HepG2 (cell line): ENCODE data around the gene NLRP4. TPM values are rescaled to one million over a fixed set of nuclear protein-coding genes. Genes with fewer than 3 reads are reported as not detected.

Experiments used
- ATAC-seq: fragments of 200-7000 bp; cut with Tn5 transposase; 3 replicates; pipeline ENCODE4 v1.9.1; 2020; ENCODE audit warnings: mild to moderate bottlenecking, moderate library complexity
- BruUV-seq: library from RNA; stranded (reverse); fragments of 400-500 nt; replicated peaks from 2 replicates; lab custom pipeline; 2021; lab: Mats Ljungman, UMichigan
- CTCF ChIA-PET: fragments of 300-600 bp; formaldehyde crosslinking; extraction: SDS; loops from one replicate; lab custom pipeline; 2021; ENCODE audit warnings: low total read pairs, inconsistent platforms, low intra/inter-chr PET ratio; lab: Yijun Ruan, JAX
- POLR2A ChIA-PET: fragments of 350-600 bp; sonication (Branson Sonifier 250); formaldehyde crosslinking; loops from one replicate; lab custom pipeline; 2020; ENCODE audit warnings: antibody characterized with exemption, inconsistent platforms; lab: Yijun Ruan, JAX
- DNase-seq: peaks from one replicate; pipeline ENCODE4 v3.0.0-alpha.2; 2015; ENCODE audit warnings: low spot score
- FAIRE-seq: peaks from 3 replicates; lab custom pipeline; 2011; peaks lifted over from hg19 to GRCh38; lab: Jason Lieb, UNC
- H2AFZ ChIP-seq: one replicate; pipeline ENCODE4 v1.6.1; 2011; ENCODE audit warnings: low read length, inconsistent platforms
- H3K27ac ChIP-seq: fragments of 300-600 bp; 3 replicates; pipeline ENCODE4 v1.8.0; 2011; ENCODE audit warnings: mixed run types, mild to moderate bottlenecking, mixed read lengths, low read length, inconsistent platforms; ENCODE audit not compliant: insufficient read depth; ENCODE audit errors: extremely low read length
- H3K27me3 ChIP-seq, 2 experiments: fragments of 200-600 bp in 1 of 2; 2 replicates in 1 of 2; 3 replicates in 1 of 2; pipeline versions ENCODE4 v1.6.0 to v1.8.0; 2011; ENCODE audit warnings: low read length in 2 of 2, mild to moderate bottlenecking in 2 of 2, moderate library complexity in 2 of 2, inconsistent platforms in 1 of 2; ENCODE audit not compliant: insufficient read depth in 2 of 2, control insufficient read depth in 1 of 2
- H3K36me3 ChIP-seq, 2 experiments: fragments of 200-600 bp in 1 of 2; replicated peaks in 1 of 2; 2 replicates in 1 of 2; 3 replicates in 1 of 2; pipeline versions ENCODE4 v1.5.1 to v1.8.0; 2011; ENCODE audit warnings: low read length in 2 of 2, inconsistent platforms in 1 of 2; ENCODE audit not compliant: insufficient read depth in 2 of 2, control insufficient read depth in 1 of 2
- H3K4me1 ChIP-seq: 2 replicates; pipeline ENCODE4 v1.5.1; 2012; ENCODE audit warnings: low read length, inconsistent platforms; ENCODE audit not compliant: insufficient read depth
- H3K4me2 ChIP-seq: 2 replicates; pipeline ENCODE4 v1.6.0; 2011; ENCODE audit warnings: low read depth, low read length, inconsistent platforms
- H3K4me3 ChIP-seq, 3 experiments: fragments of 200-600 bp in 1 of 3; sonication (generic), shearing (Covaris generic) in 1 of 3; replicated peaks in 1 of 3; 2 replicates each; pipeline ENCODE4 v1.5.1; 2011 to 2016; ENCODE audit warnings: low read length in 3 of 3, inconsistent platforms in 2 of 3, low read depth in 2 of 3, mild to moderate bottlenecking in 2 of 3, control low read depth in 1 of 3, mixed read lengths in 1 of 3; ENCODE audit not compliant: insufficient read depth in 1 of 3
- H3K79me2 ChIP-seq: one replicate; pipeline ENCODE4 v1.6.1; 2011; ENCODE audit warnings: low read length, inconsistent platforms; ENCODE audit not compliant: insufficient read depth
- H3K9ac ChIP-seq: 2 replicates; pipeline ENCODE4 v1.6.0; 2011; ENCODE audit warnings: mild to moderate bottlenecking, low read depth, low read length, inconsistent platforms; ENCODE audit not compliant: insufficient read depth
- H3K9me3 ChIP-seq: 2 replicates; pipeline ENCODE4 v1.5.1; 2012; ENCODE audit warnings: mild to moderate bottlenecking, low read length
- H4K20me1 ChIP-seq: 2 replicates; pipeline ENCODE4 v1.6.0; 2011; ENCODE audit warnings: inconsistent platforms, mild to moderate bottlenecking, low read length, moderate library complexity; ENCODE audit not compliant: insufficient read depth
- KLF12 ChIP-seq: sonication (generic); formaldehyde crosslinking; IDR thresholded peaks from 2 replicates; pipeline ENCODE4 v1.4.0; 2020; ENCODE audit warnings: missing genetic modification reagents, borderline replicate concordance
- KLF16 ChIP-seq, 2 experiments: sonication (generic) in 1 of 2; formaldehyde crosslinking in 1 of 2; IDR thresholded peaks; 2 replicates each; pipeline versions ENCODE4 v1.6.1 to v1.8.0; 2016 to 2023; ENCODE audit warnings: missing genetic modification reagents in 2 of 2, missing compliant biosample characterization in 1 of 2
- POLR2AphosphoS2 ChIP-seq: IDR thresholded peaks from 2 replicates; pipeline ENCODE4 v1.6.1; 2011; ENCODE audit warnings: low read depth, low read length, improper control_type of control experiment
- TP53 ChIP-seq: sonication (generic); formaldehyde crosslinking; conservative IDR thresholded peaks from 2 replicates; pipeline ENCODE4 v1.4.0; 2020; ENCODE audit warnings: missing genetic modification reagents
- ZNF274 ChIP-seq: sonication (generic); formaldehyde crosslinking; IDR thresholded peaks from 2 replicates; pipeline ENCODE4 v1.5.1; 2020; ENCODE audit warnings: mild to moderate bottlenecking, missing genetic modification reagents
- ZNF781 ChIP-seq: sonication (generic); formaldehyde crosslinking; IDR thresholded peaks from 2 replicates; pipeline ENCODE4 v1.5.1; 2020; ENCODE audit warnings: borderline replicate concordance, mild to moderate bottlenecking, missing genetic modification reagents; ENCODE audit errors: not compliant biosample characterization
- WGBS: methylation state at CpG from one replicate; pipeline ENCODE4 v1.1.6; 2017; ENCODE audit warnings: low lambda C conversion rate; 5-methylcytosine and 5-hydroxymethylcytosine counted together
- in situ Hi-C: cut with HindIII; loops from 2 replicates; pipeline ENCODE4 v1.10.0; 2017; ENCODE audit warnings: low pct_unique_long_range_greater_than_20kb; ENCODE audit not compliant: extremely low pct_ligation_motif_present
- intact Hi-C: fragments of 100-400 bp; cut with micrococcal nuclease; formaldehyde crosslinking; loops from one replicate; pipeline ENCODE4 v1.10.0; 2022; ENCODE audit not compliant: unreplicated experiment
- polyA plus RNA-seq, 8 experiments: library from polyadenylated mRNA; depleted of rRNA in 3 of 8; stranded (reverse) in 7 of 8; unstranded in 1 of 8; fragments of >200 nt; fragmentation: Illumina TruSeq in 4 of 8; extraction: Trizol in 4 of 8; gene quantifications; 2 replicates each; pipeline versions ENCODE4 v1.2.1 to v1.2.3, GENCODE V29; 2011 to 2016; ENCODE audit warnings: low read depth in 4 of 8, missing spikeins in 1 of 8, mixed read lengths in 1 of 8; ENCODE audit not compliant: insufficient read depth in 1 of 8
- total RNA-seq, 5 experiments: library from RNA; depleted of rRNA; stranded (reverse); fragments of >200 nt; fragmentation: Illumina TruSeq; extraction: Trizol; gene quantifications; 2 replicates each; pipeline ENCODE4 v1.2.3, GENCODE V29; 2016; ENCODE audit warnings: low read depth in 1 of 5
- TF ChIP-seq, protein P1 (sequence below): sonication (generic); formaldehyde crosslinking; IDR thresholded peaks from 2 replicates; pipeline ENCODE4 v1.5.0; 2020; ENCODE audit warnings: mild to moderate bottlenecking, missing genetic modification reagents
- TF ChIP-seq, protein P2 (sequence below), 2 experiments: sonication (generic) in 1 of 2; formaldehyde crosslinking in 1 of 2; IDR thresholded peaks; 2 replicates each; pipeline versions ENCODE4 v1.6.1 to v1.9.0; 2014 to 2022; ENCODE audit warnings: antibody characterized with exemption in 1 of 2, borderline replicate concordance in 1 of 2, inconsistent platforms in 1 of 2, low read depth in 1 of 2, missing genetic modification reagents in 1 of 2
- TF ChIP-seq, protein P3 (sequence below): sonication (generic); formaldehyde crosslinking; IDR thresholded peaks from 2 replicates; pipeline ENCODE4 v1.4.0; 2020; ENCODE audit warnings: mild to moderate bottlenecking, missing genetic modification reagents
- TF ChIP-seq, protein P4 (sequence below): sonication (generic); formaldehyde crosslinking; conservative IDR thresholded peaks from 2 replicates; pipeline ENCODE4 v1.4.0; 2020; ENCODE audit warnings: missing genetic modification reagents

The NLRP4 gene
- total and polyA plus RNA-seq, 2 of the 13 experiments (the other 11 are each of a cell fraction or from before 2014, with no cell fraction given): not detected

DNA sequence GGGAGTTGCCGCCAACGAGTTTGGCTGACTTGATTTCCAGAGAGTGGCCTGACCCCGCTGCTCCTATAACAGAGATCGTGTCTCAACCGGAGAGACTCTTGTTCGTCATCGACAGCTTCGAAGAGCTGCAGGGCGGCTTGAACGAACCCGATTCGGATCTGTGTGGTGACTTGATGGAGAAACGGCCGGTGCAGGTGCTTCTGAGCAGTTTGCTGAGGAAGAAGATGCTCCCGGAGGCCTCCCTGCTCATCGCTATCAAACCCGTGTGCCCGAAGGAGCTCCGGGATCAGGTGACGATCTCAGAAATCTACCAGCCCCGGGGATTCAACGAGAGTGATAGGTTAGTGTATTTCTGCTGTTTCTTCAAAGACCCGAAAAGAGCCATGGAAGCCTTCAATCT, 21.6 kb downstream of the NLRP4 start:
- H4K20me1 ChIP-seq: no peaks in the 10 kb centered on the region
- no TSS peak for BruUV-seq
- H3K9ac ChIP-seq: no peak overlapping the region
- no peak overlapping the region for H3K27ac ChIP-seq
- ChIA-PET CTCF (no interaction called here), POLR2A (no interaction called here)
- 49% methylated on average over 17 of the region's 23 CpGs for WGBS
- DNase-seq (no peak), FAIRE-seq (no peak), ATAC-seq (no peak)
- no peak overlapping the region for H3K4me3 ChIP-seq
- H2AFZ ChIP-seq: no peak overlapping the region
- in situ Hi-C loops: no loop called here
- H3K4me1 ChIP-seq: no peaks in the 10 kb centered on the region
- no peaks in the 10 kb centered on the region for H3K9me3 ChIP-seq
- intact Hi-C loops: no loop called here
- no peaks in the 10 kb centered on the region for H3K79me2 ChIP-seq
- H3K4me2 ChIP-seq: no peak overlapping the region
- H3K36me3 ChIP-seq: no peaks in the 10 kb centered on the region
- peaks cover 3 to 29% of the 10 kb centered on the region in 2 experiments; a peak in 4 of 5 replicates for H3K27me3 ChIP-seq
- TF ChIP-seq, protein P1, sequence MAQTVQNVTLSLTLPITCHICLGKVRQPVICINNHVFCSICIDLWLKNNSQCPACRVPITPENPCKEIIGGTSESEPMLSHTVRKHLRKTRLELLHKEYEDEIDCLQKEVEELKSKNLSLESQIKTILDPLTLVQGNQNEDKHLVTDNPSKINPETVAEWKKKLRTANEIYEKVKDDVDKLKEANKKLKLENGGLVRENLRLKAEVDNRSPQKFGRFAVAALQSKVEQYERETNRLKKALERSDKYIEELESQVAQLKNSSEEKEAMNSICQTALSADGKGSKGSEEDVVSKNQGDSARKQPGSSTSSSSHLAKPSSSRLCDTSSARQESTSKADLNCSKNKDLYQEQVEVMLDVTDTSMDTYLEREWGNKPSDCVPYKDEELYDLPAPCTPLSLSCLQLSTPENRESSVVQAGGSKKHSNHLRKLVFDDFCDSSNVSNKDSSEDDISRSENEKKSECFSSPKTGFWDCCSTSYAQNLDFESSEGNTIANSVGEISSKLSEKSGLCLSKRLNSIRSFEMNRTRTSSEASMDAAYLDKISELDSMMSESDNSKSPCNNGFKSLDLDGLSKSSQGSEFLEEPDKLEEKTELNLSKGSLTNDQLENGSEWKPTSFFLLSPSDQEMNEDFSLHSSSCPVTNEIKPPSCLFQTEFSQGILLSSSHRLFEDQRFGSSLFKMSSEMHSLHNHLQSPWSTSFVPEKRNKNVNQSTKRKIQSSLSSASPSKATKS (CRISPR knock-in tag): no peak
- TF ChIP-seq TP53: no peak
- no peak for TF ChIP-seq ZNF781 (CRISPR knock-in tag)
- TF ChIP-seq, protein P2, sequence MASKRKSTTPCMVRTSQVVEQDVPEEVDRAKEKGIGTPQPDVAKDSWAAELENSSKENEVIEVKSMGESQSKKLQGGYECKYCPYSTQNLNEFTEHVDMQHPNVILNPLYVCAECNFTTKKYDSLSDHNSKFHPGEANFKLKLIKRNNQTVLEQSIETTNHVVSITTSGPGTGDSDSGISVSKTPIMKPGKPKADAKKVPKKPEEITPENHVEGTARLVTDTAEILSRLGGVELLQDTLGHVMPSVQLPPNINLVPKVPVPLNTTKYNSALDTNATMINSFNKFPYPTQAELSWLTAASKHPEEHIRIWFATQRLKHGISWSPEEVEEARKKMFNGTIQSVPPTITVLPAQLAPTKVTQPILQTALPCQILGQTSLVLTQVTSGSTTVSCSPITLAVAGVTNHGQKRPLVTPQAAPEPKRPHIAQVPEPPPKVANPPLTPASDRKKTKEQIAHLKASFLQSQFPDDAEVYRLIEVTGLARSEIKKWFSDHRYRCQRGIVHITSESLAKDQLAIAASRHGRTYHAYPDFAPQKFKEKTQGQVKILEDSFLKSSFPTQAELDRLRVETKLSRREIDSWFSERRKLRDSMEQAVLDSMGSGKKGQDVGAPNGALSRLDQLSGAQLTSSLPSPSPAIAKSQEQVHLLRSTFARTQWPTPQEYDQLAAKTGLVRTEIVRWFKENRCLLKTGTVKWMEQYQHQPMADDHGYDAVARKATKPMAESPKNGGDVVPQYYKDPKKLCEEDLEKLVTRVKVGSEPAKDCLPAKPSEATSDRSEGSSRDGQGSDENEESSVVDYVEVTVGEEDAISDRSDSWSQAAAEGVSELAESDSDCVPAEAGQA (IDR thresholded peaks at IDR 0.05; ENCODE audit: low read depth): no peak
- TF ChIP-seq, protein P2 (CRISPR knock-in tag; IDR thresholded peaks at IDR 0.05; ENCODE audit: borderline replicate concordance): no peak
- no peak for TF ChIP-seq KLF16 (CRISPR knock-in tag; IDR thresholded peaks at IDR 0.05)
- TF ChIP-seq POLR2AphosphoS2: no peak
- no peak for TF ChIP-seq ZNF274 (CRISPR knock-in tag)
- TF ChIP-seq, protein P3, sequence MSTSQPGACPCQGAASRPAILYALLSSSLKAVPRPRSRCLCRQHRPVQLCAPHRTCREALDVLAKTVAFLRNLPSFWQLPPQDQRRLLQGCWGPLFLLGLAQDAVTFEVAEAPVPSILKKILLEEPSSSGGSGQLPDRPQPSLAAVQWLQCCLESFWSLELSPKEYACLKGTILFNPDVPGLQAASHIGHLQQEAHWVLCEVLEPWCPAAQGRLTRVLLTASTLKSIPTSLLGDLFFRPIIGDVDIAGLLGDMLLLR (CRISPR knock-in tag): no peak
- no peak for TF ChIP-seq KLF12
- TF ChIP-seq, protein P4, sequence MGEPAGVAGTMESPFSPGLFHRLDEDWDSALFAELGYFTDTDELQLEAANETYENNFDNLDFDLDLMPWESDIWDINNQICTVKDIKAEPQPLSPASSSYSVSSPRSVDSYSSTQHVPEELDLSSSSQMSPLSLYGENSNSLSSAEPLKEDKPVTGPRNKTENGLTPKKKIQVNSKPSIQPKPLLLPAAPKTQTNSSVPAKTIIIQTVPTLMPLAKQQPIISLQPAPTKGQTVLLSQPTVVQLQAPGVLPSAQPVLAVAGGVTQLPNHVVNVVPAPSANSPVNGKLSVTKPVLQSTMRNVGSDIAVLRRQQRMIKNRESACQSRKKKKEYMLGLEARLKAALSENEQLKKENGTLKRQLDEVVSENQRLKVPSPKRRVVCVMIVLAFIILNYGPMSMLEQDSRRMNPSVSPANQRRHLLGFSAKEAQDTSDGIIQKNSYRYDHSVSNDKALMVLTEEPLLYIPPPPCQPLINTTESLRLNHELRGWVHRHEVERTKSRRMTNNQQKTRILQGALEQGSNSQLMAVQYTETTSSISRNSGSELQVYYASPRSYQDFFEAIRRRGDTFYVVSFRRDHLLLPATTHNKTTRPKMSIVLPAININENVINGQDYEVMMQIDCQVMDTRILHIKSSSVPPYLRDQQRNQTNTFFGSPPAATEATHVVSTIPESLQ: no peak
